NB4 (cell line): ENCODE results near the gene ARHGAP20.

Experiments used
- DNase-seq: peaks from one replicate; pipeline ENCODE4 v3.0.0; 2010; ENCODE audit warnings: low read depth
- H3K4me3 ChIP-seq: one replicate; pipeline ENCODE4 v1.5.1; 2011; ENCODE audit warnings: mild to moderate bottlenecking, low read depth, low read length, moderate library complexity
- MAX ChIP-seq: IDR thresholded peaks from 2 replicates; pipeline ENCODE4 v1.6.1; 2011; ENCODE audit warnings: low read depth, low read length
- MYC ChIP-seq: IDR thresholded peaks from 2 replicates; pipeline ENCODE4 v1.6.1; 2011; ENCODE audit warnings: low read depth, low read length
- POLR2A ChIP-seq: IDR thresholded peaks from 2 replicates; pipeline ENCODE4 v1.6.1; 2011; ENCODE audit warnings: mild to moderate bottlenecking; ENCODE audit not compliant: insufficient read length; ENCODE audit errors: extremely low read depth
- TF ChIP-seq, protein P1 (sequence below): IDR thresholded peaks from one replicate; pipeline ENCODE4 v1.5.1; 2012; ENCODE audit warnings: low read depth, low read length

The ARHGAP20 gene

DNA sequence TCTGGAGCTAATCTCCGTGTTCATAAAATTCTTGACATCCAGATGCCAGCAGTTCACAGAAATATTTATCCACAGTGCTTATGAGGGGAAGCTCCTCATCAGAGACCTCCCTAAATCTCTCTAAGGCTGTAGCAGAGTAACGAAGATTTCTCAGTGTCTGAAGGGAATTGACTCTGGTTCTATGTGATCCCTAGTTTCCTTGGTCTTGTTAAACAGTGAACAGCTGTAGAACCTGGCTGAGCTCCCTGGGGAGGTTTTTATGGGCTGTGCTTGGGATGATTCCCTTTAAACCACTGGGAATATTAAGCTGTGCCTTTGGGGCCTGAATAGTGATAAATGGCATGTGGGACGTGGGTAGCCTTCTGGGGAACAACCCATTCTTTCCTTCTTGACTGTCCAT lies 43.7 kb upstream of the ARHGAP20 start:
- DNase-seq: no peak
- no peak for TF ChIP-seq MAX
- TF ChIP-seq, protein P1, sequence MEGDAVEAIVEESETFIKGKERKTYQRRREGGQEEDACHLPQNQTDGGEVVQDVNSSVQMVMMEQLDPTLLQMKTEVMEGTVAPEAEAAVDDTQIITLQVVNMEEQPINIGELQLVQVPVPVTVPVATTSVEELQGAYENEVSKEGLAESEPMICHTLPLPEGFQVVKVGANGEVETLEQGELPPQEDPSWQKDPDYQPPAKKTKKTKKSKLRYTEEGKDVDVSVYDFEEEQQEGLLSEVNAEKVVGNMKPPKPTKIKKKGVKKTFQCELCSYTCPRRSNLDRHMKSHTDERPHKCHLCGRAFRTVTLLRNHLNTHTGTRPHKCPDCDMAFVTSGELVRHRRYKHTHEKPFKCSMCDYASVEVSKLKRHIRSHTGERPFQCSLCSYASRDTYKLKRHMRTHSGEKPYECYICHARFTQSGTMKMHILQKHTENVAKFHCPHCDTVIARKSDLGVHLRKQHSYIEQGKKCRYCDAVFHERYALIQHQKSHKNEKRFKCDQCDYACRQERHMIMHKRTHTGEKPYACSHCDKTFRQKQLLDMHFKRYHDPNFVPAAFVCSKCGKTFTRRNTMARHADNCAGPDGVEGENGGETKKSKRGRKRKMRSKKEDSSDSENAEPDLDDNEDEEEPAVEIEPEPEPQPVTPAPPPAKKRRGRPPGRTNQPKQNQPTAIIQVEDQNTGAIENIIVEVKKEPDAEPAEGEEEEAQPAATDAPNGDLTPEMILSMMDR: no peak
- no peak overlapping the region for H3K4me3 ChIP-seq

- H3K4me3 ChIP-seq: no peak overlapping the region
- TF ChIP-seq MYC: no peak
- no peak for TF ChIP-seq MAX
- no peak for TF ChIP-seq POLR2A
- TF ChIP-seq, protein P1: no peak
- no peak for DNase-seq
These were observed 40.7 kb upstream of the ARHGAP20 start for GRCh38 chr11:110752890-110753289.

- no peak overlapping the region for H3K4me3 ChIP-seq
- no peak for TF ChIP-seq POLR2A
- no peak for TF ChIP-seq MAX
- TF ChIP-seq, protein P1: no peak
- no peak for TF ChIP-seq MYC
- DNase-seq: no peak
These were observed 37.9 kb upstream of the ARHGAP20 start for GRCh38 chr11:110750100-110750499.

DNA sequence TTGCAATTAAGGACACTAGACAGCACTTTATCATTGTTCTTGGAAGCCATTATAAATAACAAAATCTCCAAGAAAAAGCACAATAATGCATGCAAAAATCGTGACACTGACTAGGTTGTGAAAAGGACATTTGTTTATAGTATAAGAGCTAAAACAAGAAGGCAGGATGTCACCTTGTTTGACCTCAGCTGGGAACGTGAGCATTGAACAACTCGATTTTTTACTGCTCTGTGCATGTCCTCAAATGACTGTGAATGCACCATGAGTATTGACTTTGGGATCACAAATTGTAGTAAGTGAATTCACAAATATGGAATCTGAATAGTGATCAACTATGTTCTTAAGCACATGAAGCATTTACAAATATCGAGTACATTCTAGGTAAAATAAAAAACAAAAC lies 35.3 kb upstream of the ARHGAP20 start:
- TF ChIP-seq, protein P1: no peak
- TF ChIP-seq MAX (no peak), POLR2A (no peak)
- no peak overlapping the region for H3K4me3 ChIP-seq
- DNase-seq: no peak

GRCh38 chr11:110738641-110739040 lies 26.4 kb upstream of the ARHGAP20 start:
- no peak overlapping the region for H3K4me3 ChIP-seq
- peak; percentile 19 for DNase-seq
- TF ChIP-seq, protein P1: no peak
- TF ChIP-seq POLR2A (no peak), MYC (no peak)

- no peak for DNase-seq
- H3K4me3 ChIP-seq: no peak overlapping the region
- no peak for TF ChIP-seq POLR2A
- TF ChIP-seq MYC: no peak
- TF ChIP-seq, protein P1: no peak
- no peak for TF ChIP-seq MAX
These were observed 25.4 kb upstream of the ARHGAP20 start for GRCh38 chr11:110737593-110737992.
